ENCODE measurements around the gene MEGF11.

The MEGF11 gene

DNA sequence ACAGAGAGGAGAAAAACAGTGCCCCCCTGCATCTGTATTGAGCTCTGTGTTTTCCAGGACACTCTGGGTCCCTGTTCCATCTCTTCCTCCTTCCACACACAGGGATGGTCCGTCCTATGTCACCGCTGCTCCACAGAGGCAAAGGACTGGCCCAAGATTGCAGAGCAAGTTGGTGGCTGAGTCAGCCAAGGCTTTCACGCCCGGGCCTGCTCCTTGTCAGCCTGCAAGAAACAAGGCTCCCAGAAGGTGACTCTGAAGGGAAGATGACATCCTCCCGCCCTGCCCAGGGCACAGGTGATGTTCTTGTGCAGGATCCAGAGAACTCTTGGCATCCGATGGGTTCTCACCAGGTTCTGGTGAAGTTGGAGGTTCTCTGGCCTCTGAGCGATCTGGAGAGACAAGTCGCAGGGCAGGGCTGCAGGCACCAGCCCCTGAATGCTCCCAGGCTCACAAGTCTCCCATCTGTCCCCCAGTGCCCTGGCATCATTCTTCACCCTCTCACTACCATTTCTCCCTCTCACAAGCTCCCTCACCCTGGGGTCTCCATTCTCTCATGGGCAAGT, 138.6 kb downstream of the MEGF11 start:
- no peaks in the 10 kb centered on the region for H3K27me3 ChIP-seq (ENCODE audit: insufficient read depth, insufficient read length)
- H3K9me3 ChIP-seq (ENCODE audit: insufficient read depth, low read length), result no peaks in the 10 kb centered on the region
- peaks cover 4% of the 10 kb centered on the region for H3K4me1 ChIP-seq (ENCODE audit: insufficient read depth, insufficient read length)
- TF ChIP-seq YY1 (IDR thresholded peaks at IDR 0.05; ENCODE audit: insufficient read depth, insufficient read length) (no peak), ZNF274 (IDR thresholded peaks at IDR 0.05; ENCODE audit: low read depth, low read length) (no peak), SUZ12 (IDR thresholded peaks at IDR 0.05; ENCODE audit: extremely low read depth, insufficient read depth, insufficient read length) (no peak)
- H3K9ac ChIP-seq (ENCODE audit: insufficient read length, low read depth), result no peak overlapping the region
- no peak overlapping the region for H3K4me3 ChIP-seq (ENCODE audit: insufficient read length, low read depth)
- no peaks in the 10 kb centered on the region for H3K36me3 ChIP-seq (ENCODE audit: insufficient read depth, insufficient read length, low read length)
- no peak for DNase-seq (ENCODE audit: low read depth, low spot score)

DNA sequence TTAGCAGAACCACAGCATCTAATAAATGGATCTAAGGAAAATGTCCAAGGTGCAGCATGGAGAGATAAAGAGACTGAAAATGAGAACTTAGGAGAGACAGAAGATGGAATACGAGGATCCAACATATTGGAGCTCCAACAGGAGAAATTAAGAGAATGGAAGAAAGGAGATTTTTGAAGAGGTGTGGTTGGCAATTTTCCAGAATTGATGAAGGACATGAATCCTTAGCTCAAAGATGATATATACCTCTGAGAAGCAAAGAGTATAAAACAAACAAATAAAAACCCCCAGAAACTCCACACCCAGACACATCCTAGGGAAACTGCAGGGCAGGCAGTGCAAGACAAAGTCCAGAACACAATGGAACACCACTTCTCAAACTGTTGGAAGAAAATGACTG, 141.2 kb downstream of the MEGF11 start:
- peaks cover 4% of the 10 kb centered on the region for H3K4me1 ChIP-seq (ENCODE audit: insufficient read depth, insufficient read length)
- DNase-seq (ENCODE audit: low read depth, low spot score), result no peak
- no peaks in the 10 kb centered on the region for H3K36me3 ChIP-seq (ENCODE audit: insufficient read depth, insufficient read length, low read length)
- no peak for TF ChIP-seq SUZ12 (IDR thresholded peaks at IDR 0.05; ENCODE audit: extremely low read depth, insufficient read depth, insufficient read length)
- no peak for TF ChIP-seq ZNF274 (IDR thresholded peaks at IDR 0.05; ENCODE audit: low read depth, low read length)
- TF ChIP-seq YY1 (IDR thresholded peaks at IDR 0.05; ENCODE audit: insufficient read depth, insufficient read length), result no peak
- no peaks in the 10 kb centered on the region for H3K27me3 ChIP-seq (ENCODE audit: insufficient read depth, insufficient read length)
- H3K4me3 ChIP-seq (ENCODE audit: insufficient read length, low read depth), result no peak overlapping the region
- no peak overlapping the region for H3K9ac ChIP-seq (ENCODE audit: insufficient read length, low read depth)
- no peaks in the 10 kb centered on the region for H3K9me3 ChIP-seq (ENCODE audit: insufficient read depth, low read length)

DNA sequence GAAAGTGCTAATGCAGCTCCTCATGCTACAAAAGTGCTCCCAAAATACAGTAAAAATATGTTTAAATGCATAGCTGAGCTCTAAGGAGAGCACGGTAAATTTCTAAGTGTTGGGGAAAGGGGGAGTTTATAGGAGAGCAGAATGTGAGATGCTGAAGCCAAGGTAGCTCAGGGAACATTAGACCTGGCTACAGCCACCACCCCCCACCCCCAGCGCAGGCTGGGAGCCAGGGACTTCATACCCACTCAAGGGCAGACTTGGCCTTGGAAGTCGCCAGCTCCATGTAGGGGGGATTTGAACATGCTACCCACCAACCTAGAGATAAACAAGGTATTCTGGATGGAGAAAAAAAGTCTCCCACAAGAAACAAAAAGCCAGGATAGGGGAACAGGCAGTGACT, 142.2 kb downstream of the MEGF11 start:
- TF ChIP-seq YY1 (IDR thresholded peaks at IDR 0.05; ENCODE audit: insufficient read depth, insufficient read length) (no peak), ZNF274 (IDR thresholded peaks at IDR 0.05; ENCODE audit: low read depth, low read length) (no peak), SUZ12 (IDR thresholded peaks at IDR 0.05; ENCODE audit: extremely low read depth, insufficient read depth, insufficient read length) (no peak)
- Histone ChIP-seq H3K36me3 (ENCODE audit: insufficient read depth, insufficient read length, low read length) (no peaks in the 10 kb centered on the region), H3K9ac (ENCODE audit: insufficient read length, low read depth) (no peak overlapping the region), H3K4me1 (ENCODE audit: insufficient read depth, insufficient read length) (peaks cover 4% of the 10 kb centered on the region), H3K9me3 (ENCODE audit: insufficient read depth, low read length) (no peaks in the 10 kb centered on the region), H3K27me3 (ENCODE audit: insufficient read depth, insufficient read length) (no peaks in the 10 kb centered on the region), H3K4me3 (ENCODE audit: insufficient read length, low read depth) (no peak overlapping the region)
- no peak for DNase-seq (ENCODE audit: low read depth, low spot score)

DNA sequence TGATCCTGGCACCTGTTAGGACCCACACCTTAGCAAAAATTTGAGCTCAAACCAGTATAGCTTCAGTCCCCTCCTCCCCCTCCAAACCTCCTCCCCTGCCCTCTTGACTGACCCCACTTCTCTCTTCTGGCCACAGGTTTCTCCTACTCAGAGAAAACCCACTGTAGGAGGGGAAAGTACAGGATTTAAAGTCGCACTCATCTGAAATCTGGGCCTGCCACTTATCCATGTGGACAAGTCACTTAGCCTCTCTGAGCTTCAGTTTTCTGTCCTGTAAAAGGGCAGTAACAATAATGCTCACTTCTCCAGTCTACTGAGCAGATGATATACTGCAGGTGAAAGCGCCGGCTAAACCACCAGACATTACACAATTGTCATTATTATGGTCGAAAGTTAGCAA, 142.7 kb downstream of the MEGF11 start:
- Histone ChIP-seq H3K9ac (ENCODE audit: insufficient read length, low read depth) (no peak overlapping the region), H3K4me1 (ENCODE audit: insufficient read depth, insufficient read length) (peaks cover 4% of the 10 kb centered on the region), H3K9me3 (ENCODE audit: insufficient read depth, low read length) (no peaks in the 10 kb centered on the region), H3K4me3 (ENCODE audit: insufficient read length, low read depth) (no peak overlapping the region), H3K27me3 (ENCODE audit: insufficient read depth, insufficient read length) (no peaks in the 10 kb centered on the region), H3K36me3 (ENCODE audit: insufficient read depth, insufficient read length, low read length) (no peaks in the 10 kb centered on the region)
- DNase-seq (ENCODE audit: low read depth, low spot score), result no peak
- TF ChIP-seq SUZ12 (IDR thresholded peaks at IDR 0.05; ENCODE audit: extremely low read depth, insufficient read depth, insufficient read length) (no peak), YY1 (IDR thresholded peaks at IDR 0.05; ENCODE audit: insufficient read depth, insufficient read length) (no peak), ZNF274 (IDR thresholded peaks at IDR 0.05; ENCODE audit: low read depth, low read length) (no peak)

DNA sequence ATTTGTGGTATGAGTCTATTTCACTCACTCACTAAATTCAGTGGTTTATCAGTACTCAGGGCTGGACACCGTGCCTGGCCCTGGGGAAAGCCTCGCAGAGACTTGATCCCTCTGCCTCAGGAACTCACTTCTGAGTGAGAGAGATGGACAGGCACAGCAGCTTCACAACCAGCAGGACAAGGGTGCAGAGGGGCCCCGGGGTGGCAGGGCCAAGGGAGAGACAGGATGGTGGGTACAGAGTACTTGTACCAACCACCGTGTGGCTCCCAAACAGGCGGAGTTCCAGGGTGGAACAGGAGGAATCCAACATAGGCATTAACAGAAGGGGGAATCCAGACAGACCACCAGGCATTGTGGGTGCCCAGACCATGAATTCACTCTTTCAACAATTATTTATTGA, 143.7 kb downstream of the MEGF11 start:
- DNase-seq (ENCODE audit: low read depth, low spot score), result no peak
- Histone ChIP-seq H3K9ac (ENCODE audit: insufficient read length, low read depth) (no peak overlapping the region), H3K27me3 (ENCODE audit: insufficient read depth, insufficient read length) (no peaks in the 10 kb centered on the region), H3K36me3 (ENCODE audit: insufficient read depth, insufficient read length, low read length) (no peaks in the 10 kb centered on the region), H3K4me1 (ENCODE audit: insufficient read depth, insufficient read length) (peaks cover 4% of the 10 kb centered on the region), H3K4me3 (ENCODE audit: insufficient read length, low read depth) (no peak overlapping the region), H3K9me3 (ENCODE audit: insufficient read depth, low read length) (no peaks in the 10 kb centered on the region)
- TF ChIP-seq YY1 (IDR thresholded peaks at IDR 0.05; ENCODE audit: insufficient read depth, insufficient read length) (no peak), ZNF274 (IDR thresholded peaks at IDR 0.05; ENCODE audit: low read depth, low read length) (no peak), SUZ12 (IDR thresholded peaks at IDR 0.05; ENCODE audit: extremely low read depth, insufficient read depth, insufficient read length) (no peak)

DNA sequence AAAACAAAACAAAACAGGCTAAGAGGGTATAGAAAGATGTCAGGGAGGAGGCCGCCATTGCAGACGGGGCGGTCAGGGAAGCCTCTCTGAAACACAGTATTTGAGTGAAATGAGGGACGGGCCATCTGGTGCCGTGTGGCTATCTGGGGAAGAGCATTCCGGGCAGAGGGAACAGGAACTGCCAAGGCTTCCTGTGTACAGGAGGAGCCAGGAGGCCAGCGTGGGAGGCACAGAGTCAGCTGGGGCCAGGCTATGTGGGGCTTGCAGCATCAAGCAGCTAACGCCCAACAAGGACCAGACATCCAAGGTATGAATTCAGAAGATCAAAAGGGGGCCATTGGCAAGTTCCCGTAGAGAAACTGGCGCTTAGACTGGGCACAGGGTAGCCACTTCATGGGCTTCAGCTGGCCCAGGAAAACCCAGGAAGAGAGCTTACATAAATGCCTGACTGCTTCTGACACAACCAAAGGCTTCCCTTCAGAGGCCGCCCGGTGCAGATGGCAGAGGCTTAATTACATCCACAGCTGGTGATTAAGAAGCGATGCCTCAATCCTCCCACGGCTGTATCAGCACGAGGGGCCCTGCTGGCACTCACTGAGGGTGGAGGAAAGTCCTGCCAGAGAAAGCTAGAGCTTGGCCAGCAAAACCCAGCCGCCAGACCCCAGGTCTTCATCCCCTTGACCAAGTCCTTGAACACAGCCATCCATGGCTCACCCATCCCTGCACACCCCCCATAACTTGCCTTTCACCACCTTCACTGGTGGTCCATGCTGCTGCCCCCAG, 144.9 kb downstream of the MEGF11 start:
- no peak overlapping the region for H3K9ac ChIP-seq (ENCODE audit: insufficient read length, low read depth)
- no peaks in the 10 kb centered on the region for H3K9me3 ChIP-seq (ENCODE audit: insufficient read depth, low read length)
- peaks cover 4% of the 10 kb centered on the region for H3K4me1 ChIP-seq (ENCODE audit: insufficient read depth, insufficient read length)
- TF ChIP-seq YY1 (IDR thresholded peaks at IDR 0.05; ENCODE audit: insufficient read depth, insufficient read length), result no peak
- TF ChIP-seq SUZ12 (IDR thresholded peaks at IDR 0.05; ENCODE audit: extremely low read depth, insufficient read depth, insufficient read length), result no peak
- no peak for TF ChIP-seq ZNF274 (IDR thresholded peaks at IDR 0.05; ENCODE audit: low read depth, low read length)
- no peaks in the 10 kb centered on the region for H3K27me3 ChIP-seq (ENCODE audit: insufficient read depth, insufficient read length)
- H3K36me3 ChIP-seq (ENCODE audit: insufficient read depth, insufficient read length, low read length), result no peaks in the 10 kb centered on the region
- no peak overlapping the region for H3K4me3 ChIP-seq (ENCODE audit: insufficient read length, low read depth)
- no peak for DNase-seq (ENCODE audit: low read depth, low spot score)

DNA sequence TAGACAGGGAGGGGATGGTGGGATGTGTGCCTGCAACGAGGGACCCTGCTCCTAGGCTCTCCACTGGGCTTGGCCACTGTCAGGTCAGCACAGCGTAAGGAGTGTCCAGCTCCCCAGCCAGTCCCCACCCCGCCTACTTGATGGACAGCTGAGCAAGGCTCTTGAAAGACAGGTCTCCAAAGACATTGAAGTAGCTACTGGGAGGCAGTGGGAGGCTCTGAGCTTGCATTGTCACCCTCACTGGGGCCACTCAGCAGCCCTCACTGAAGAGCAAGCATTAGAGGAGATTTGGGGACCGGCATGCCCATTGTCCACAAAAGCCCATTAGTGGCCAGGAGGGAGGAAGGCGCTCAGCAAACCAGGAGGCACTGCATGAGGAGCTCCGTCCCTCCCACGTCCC, 146.5 kb downstream of the MEGF11 start:
- DNase-seq (ENCODE audit: low read depth, low spot score), result no peak
- H3K9ac ChIP-seq (ENCODE audit: insufficient read length, low read depth), result no peak overlapping the region
- H3K9me3 ChIP-seq (ENCODE audit: insufficient read depth, low read length), result no peaks in the 10 kb centered on the region
- H3K4me1 ChIP-seq (ENCODE audit: insufficient read depth, insufficient read length), result no peaks in the 10 kb centered on the region
- H3K27me3 ChIP-seq (ENCODE audit: insufficient read depth, insufficient read length), result no peaks in the 10 kb centered on the region
- H3K4me3 ChIP-seq (ENCODE audit: insufficient read length, low read depth), result no peak overlapping the region
- TF ChIP-seq SUZ12 (IDR thresholded peaks at IDR 0.05; ENCODE audit: extremely low read depth, insufficient read depth, insufficient read length), result no peak
- no peak for TF ChIP-seq YY1 (IDR thresholded peaks at IDR 0.05; ENCODE audit: insufficient read depth, insufficient read length)
- TF ChIP-seq ZNF274 (IDR thresholded peaks at IDR 0.05; ENCODE audit: low read depth, low read length), result no peak
- H3K36me3 ChIP-seq (ENCODE audit: insufficient read depth, insufficient read length, low read length), result no peaks in the 10 kb centered on the region
